Measurements from ENCODE around the gene BLVRA. TPM values are rescaled to one million over a fixed set of nuclear protein-coding genes. Genes with fewer than 3 reads are reported as not detected.

BLVRA gene
- total RNA-seq, 1 donor from 2014 or later, result 21.6 TPM

DNA sequence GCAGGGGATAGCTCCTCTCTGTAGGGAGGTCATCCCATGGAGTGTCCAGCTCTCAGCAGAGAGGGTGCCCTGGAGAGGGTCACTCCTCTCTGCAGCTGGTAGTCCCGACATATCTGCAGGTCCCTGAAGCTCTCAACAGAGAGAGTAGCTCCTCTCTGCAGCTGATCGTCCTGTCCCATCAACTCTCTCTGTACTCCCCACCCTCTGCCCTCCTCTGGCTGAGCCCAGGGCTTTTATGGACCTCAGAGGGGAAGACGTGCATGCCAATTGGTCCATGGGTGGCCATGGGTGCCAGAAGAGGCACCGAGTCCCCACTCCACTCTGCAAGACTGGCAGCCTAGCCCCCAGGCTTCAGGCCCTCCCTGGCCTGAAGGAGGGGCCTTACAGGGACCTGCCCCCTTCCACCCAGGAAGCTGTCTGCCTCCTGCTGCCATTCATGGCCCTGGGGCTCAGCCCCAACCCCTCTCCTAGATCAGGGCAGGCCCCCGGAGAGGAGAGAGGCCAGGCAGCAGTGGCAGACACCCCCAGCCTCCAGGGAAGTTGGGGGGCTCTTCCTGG is 9.0 kb upstream of the BLVRA start:
- DNase-seq (ENCODE audit: low read depth in 2 of 2), result no peak

DNA sequence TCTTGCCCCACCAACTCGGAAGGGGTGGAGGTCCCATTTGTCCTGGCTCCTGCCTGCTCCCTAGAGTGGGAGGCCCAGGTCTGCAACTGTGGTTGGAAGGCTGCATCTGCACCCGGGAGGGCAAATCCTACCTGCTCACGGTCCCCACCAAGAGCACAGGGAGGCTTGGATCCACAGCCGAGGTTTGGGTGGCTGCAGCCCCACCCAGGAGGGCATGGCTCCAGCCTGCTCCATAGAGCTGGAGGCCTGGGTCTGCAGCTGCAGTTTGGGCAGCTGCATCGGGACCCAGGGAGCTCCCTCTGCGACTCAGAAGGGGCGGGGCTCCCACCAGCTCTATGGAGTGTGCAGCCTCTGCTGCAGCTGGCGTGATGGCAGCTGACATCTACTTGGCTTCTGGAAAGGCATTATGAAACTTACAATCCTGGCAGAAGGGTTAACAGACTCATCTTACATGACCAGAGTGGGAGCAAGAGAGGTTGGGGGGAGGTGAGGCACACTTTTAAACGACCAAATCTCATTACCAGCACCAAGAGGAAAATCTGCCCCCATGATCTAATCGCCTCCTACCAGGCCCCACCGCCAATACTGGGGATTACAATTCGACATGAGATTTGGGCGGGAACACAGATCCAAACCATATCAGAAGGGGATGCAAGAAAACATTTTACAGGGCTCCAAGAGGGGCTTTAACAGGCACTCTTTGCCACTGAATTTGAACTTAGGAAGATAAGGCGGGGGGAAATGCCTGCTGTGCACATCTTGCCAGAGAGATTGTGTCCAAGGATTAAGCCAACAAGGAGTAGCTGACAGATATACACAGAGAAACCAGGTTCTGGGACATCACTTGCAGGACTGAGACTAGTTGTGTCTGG is 8.2 kb upstream of the BLVRA start:
- no peak for DNase-seq (ENCODE audit: low read depth in 2 of 2)

DNA sequence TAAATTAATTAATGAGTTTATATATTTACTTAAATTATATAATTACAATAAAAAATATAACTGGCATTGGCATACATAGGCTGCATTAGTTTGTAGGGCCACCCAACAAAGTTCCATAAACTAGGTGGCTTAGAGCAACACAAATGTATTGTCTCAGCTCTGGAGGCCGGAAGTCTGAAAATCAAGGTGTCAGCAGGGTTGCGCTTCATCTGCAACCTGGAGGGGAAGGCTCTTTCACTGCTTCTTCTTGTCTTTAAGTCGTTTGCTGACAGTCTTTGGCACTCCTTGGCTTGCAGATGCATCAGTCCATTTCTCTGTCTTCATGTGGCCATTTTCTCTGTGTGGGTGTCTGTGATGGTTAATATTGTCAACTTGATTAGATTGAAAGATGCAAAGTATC is 6.1 kb upstream of the BLVRA start:
- no peak for DNase-seq (ENCODE audit: low read depth in 2 of 2)

DNA sequence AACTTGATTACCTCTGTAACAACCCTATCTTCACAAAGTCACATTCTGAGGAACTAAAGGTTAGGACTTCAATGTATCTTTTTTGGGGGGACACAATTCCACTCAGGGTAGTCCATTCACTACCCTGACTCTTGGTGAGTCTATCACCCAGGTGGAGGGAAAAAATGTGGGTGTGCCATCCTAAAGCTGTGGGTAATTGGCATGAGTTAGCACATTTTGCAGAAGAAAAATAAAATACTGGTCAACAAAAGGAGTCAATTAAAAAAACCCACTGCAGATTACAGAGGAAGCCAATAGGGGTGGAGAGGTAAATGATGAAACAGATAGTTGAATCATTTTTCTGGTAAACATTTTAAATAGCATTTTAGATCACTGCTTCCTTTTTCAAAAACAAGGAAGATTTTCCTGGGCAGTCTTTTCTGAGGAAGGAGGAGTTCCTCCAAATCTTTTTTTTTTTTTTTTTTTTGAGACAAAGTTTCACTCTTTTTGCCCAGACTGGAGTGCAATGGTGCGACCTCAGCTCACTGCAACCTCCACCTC is 5.1 kb upstream of the BLVRA start:
- DNase-seq (ENCODE audit: low read depth in 2 of 2), result no peak

DNA sequence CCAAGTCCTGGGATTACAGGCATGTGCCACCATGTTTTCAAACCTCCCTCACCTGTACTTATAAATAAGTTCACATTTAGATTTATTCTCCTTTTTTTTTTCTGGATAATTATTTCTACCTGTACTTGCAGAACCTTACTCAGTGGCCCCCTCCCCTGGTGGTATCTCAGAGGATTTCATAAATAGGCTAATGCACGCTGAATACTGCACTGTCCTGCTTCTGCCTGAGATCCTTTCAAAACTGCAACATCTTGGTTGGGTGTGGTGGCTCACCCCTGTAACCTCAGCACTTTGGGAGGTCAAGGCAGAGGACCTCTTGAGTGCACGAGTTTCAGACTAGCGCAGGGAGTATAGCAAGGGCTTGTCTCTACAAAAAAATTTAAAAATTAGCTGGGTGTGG is 4.6 kb upstream of the BLVRA start:
- no peak for DNase-seq (ENCODE audit: low read depth in 2 of 2)

DNA sequence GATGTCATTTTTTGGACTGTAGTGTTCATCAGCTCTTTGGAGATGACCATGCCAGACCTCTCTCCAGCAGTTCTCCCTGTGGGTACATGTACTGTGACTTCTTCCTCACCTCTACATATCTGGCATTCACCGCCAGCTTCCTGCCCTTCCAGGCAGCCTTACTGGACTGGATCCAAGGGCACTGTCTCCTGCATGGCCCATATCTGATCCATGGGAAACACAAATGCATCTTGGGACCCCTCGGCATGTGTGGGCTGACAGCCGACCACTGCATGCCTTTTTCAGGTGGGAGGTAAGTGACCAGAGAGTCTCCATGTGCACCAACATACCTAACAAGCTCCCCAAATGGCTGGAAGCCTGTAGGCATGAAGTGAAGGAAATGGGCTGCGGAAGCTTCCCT is 3.9 kb upstream of the BLVRA start:
- no peak for DNase-seq (ENCODE audit: low read depth in 2 of 2)

DNA sequence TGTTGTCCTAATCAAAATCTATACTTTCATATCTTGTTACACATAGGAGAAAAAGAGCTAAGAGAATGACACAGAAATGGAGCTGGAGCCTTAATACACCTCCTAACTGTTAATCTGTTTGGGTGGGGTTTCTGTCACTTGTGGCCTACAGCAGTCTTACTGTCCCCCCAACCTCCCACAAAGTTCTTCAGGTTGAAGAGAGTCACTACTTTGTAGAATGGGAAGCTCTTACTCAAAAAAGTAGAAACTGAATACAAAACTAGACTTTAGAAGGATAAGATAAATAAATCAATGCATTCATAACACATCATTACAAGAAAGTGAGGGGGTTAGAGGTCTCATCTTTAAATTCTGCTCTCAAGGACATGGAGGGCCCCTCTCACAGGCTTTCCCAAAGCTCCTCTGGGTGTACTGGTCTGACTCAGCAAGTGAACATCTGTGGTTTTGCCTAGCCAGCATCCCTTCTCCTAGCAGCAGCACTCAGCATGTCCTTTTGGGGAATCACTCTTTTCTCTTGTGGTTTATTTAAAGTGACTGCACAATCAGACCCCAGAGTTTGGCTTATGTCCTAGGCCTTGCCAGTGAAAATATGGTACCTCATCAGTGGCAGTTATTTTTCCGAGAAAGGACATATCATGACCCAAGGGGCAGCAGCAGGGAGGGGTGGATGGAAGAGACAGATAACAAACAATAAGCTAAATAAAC is 2.0 kb upstream of the BLVRA start:
- no peak for DNase-seq (ENCODE audit: low read depth in 2 of 2)

DNA sequence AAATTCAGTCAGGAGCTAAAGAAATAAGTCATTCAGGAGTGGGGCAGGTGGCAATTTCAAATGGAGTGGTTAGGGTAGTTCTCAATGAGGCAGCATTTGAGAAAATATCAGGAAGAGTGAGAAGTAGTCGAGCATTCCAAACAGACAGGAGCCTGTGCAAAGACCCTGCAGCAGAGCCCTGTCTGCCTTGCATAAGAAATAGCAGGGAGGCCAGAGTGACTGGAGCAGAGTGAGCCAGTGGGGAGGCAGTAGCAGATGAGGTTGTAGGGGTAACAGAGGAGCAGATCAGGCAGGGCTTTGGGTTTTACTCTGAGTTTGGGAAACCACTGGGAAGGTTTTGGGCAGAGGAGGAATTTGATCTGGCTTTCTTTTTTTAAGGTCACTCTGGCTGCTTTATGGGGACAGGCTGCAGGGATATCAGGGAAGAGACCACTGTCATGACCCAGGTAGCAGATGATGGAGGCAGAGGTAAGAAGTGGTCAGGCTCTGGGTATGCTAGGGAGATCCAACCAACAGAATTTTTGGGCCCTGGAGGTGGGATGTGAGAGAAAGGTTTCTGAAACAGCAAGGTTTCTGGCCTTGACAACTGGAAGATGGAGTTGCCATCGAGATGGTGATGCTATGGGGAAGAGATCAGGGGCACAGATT is 1.3 kb upstream of the BLVRA start:
- DNase-seq (ENCODE audit: low read depth in 2 of 2), result no peak

DNA sequence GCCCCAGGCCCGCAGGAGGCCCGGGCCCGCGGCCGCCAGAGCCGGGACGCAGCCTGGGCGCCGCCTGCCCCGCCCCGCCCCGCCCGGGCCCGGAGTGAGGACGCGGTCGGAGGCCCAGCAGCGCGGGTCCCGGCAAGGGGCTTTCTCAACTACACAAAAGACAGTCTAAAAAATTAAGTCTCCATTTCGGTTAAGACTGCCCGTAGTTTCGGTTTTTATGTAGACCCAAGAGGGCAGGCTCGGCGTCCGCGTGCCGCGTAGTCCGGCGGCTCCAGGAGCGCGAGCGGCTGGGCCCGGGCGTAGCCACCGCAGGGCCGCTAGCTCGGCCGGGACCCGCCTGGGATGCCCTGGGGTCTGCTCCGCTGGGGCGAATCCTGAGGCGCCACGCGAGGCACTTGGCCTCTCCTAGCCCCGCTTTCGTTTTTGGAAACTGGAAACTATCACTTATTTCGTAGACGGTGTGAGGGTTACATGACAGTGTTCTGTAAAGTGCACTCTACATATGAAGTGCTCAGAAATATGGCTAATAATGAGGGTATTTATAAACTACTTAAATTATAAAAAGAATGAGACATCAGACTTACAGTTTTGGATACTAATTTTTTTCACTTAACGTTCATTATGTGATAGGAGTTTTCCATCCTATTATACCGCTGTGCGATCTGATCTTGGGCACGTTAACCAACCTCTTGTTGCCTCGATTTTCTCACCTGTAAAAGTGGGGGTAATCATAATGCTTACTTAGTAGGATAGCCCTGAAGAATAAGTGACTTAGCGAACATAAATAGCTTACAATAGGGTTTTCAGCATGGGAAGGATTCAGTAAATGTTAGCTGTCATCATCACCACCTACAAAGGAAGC is 573 bp downstream of the BLVRA start:
- peak; percentile 47 to 54 for DNase-seq (ENCODE audit: low read depth in 2 of 2)

DNA sequence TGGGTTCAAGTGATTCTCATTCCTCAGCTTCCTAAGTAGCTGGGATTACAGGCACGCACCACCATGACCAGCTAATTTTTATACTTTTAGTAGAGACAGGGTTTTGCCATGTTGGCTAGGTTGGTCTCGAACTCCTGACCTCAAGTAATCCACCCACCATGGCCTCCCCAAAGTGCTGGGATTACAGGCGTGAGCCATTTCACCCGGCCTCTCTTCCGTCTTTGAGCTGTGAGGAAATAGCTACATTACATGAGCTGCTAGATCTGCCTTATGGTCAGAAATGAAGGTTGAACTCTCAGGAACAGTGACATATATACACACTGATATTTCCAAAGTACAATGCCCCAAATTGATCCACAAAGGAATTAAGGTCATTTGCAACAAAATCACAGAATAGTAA is 2.4 kb downstream of the BLVRA start:
- DNase-seq (ENCODE audit: low read depth in 2 of 2), result no peak

DNA sequence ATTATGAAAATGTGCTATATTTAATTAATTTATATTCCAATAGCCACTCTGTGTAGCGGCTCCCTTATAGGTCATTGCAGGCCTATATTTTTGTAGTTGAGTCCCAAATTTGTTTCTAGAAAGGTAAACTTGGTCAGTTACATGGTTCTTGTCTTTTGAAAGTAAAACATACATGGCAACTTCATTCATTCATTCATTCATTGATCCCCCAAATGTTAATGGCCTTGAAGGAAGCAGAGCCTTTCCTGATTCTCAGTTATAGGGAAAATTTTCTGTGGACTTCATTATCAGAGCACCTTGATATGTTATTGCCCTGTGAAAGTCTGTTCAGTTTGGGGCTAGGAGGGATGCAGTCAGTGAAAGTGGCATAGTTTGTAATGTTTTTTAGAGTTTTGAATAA is 2.9 kb downstream of the BLVRA start:
- DNase-seq (ENCODE audit: low read depth in 2 of 2), result no peak

DNA sequence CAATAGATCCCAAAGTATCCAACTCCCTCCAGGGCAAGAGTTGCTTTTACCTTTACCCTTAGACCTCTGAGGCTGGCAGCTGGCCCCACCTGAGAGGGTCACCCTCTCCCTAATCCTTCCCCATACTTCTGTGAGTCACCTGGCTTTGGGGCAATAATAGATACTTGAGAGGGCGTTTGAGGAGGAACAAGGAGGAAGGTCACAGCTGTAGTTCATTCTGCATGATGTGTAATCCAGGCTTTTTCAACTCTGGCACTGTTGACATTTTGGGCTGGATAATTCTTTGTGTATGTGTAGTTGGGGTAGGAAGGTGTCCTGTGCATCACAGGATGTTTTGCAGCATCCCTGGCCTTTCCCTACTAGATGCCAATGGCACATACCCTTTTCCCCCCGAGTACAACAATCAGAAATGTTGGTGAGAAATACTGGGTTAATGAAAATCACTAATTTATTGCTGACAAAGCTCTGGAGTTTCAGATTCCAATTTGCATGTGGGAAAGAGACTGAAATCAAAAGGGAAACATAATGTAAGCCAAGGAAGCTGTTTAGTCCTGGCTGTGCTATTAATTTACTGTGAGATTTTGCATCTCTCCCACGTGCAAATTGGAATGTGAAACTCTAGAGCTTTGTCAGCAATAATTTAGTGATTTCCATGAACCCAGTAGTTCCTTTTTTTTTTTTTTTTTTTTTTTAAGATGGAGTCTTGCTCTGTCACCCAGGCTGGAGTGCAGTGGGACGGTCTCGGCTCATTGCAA is 3.6 kb downstream of the BLVRA start:
- DNase-seq (ENCODE audit: low read depth in 2 of 2), result no peak

DNA sequence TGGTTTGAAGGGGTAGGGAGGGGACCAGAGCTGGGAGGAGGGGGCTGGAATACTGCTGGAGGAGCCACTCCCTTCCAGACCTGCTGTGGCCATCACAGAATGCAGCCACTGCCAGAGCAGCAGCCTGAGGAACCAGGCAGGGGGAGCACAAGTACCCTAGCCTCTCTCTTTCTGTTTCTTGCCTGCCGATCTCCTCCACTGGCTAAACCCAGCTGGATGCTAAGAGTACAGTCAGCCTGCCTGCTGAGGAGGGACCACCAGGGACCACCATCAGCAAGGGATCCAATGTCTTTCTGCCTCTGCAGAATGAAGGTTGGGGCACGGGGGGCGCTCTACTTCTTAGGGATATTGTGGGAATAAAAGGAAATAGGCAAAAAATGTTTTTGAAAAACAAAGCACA is 4.7 kb downstream of the BLVRA start:
- no peak for DNase-seq (ENCODE audit: low read depth in 2 of 2)

DNA sequence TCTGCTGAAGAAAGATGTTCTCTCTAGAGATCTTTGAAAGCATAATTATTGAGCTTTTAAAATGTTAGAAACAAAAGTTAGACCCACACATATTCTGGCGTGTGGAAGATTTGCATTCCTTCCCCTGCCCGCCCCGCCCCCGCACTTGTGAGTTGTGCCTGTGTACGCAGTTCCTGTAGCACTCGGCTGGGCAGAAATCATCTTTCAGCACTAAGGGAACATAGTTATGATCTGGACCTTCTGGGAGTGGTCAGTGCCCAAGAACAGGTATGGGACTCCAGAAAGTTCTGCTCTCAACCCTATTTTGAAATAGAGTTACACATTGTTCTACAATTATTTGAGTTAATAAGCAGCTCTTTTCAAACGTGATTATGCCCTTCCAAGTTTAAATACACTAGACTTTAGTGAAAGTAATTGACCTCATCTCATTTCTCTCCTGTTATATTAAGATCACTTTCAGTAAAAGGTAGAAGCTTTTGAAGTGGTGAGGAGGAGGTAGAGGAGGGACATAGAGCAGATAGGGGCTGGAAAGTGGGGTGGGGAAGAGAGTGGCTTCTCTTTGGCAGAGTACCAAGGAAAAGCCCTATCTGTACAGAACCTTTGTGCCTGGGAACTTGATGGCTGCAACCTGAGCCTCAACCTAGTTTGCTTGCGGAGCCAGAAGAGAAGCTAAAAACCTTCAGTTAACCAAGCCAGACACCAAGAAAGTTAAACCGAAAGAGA is 5.7 kb downstream of the BLVRA start:
- no peak for DNase-seq (ENCODE audit: low read depth in 2 of 2)

DNA sequence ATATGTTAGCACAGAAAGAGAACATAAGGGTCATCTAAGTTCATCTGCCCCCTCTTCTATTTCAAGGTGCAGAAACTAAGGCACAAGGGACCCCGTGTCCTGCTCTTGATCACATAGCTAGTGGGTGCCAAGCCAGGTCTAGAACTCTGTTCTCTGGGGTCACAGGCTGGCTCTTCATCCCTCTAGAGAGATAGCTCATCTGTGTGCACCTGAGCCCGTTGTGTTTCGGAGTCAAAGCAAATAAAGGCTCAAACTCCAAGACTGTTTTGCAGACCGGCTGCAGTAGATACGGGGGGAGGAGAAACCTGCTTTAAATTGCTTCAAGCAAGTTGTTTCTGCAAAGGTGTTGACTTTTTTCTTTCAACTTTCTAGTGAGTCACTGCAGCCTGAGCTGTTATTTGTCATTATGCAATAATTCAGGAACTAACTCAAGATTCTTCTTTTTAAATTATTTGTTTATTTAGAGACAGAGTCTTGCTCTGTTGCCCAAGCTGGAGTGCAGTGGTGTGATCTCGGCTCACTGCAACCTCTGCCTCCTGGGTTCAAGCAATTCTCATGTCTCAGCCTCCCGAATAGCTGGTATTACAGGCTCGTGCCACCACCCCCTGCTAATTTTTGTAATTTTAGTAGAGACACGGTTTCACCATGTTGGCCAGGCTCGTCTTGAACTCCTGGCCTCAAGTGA is 6.5 kb downstream of the BLVRA start:
- DNase-seq (ENCODE audit: low read depth in 2 of 2), result no peak

DNA sequence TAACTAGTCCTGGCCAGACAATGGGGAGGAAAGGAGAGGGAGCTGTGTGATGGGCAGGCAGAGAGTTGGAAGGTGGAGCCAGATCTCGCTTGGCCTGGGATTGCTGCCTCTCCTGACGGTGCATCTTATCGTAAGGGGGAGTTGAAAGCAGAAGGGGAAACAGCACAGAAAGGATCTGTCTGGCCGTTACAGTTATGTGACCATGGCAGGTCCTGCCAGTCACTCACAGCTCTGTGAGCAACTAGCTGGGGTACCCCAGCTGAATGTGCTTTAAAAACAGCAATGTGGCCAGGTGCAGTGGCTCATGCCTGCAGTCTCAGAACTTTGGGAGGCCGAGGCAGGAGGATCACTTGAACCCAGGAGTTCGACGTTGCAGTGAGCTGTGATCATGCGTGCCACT is 8.1 kb downstream of the BLVRA start:
- DNase-seq (ENCODE audit: low read depth in 2 of 2), result no peak

DNA sequence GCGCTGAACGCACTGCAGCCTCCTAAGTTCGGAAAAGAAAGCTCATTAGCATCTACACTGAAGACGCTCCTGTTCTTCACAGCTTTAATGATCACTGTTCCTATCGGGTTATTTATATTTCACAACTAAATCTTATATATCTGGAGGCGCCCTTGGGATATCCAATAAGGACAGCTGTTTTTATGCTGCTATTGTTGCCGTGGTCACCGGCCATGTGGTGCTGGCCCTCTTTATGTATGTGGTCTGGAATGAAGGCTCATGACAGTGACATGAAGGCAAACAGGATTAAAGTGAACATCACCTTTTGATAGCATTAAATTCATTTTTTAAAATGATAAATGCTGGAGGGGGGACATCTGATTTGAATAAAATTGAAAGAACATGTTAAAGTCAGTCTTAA is 8.8 kb downstream of the BLVRA start:
- no peak for DNase-seq (ENCODE audit: low read depth in 2 of 2)

DNA sequence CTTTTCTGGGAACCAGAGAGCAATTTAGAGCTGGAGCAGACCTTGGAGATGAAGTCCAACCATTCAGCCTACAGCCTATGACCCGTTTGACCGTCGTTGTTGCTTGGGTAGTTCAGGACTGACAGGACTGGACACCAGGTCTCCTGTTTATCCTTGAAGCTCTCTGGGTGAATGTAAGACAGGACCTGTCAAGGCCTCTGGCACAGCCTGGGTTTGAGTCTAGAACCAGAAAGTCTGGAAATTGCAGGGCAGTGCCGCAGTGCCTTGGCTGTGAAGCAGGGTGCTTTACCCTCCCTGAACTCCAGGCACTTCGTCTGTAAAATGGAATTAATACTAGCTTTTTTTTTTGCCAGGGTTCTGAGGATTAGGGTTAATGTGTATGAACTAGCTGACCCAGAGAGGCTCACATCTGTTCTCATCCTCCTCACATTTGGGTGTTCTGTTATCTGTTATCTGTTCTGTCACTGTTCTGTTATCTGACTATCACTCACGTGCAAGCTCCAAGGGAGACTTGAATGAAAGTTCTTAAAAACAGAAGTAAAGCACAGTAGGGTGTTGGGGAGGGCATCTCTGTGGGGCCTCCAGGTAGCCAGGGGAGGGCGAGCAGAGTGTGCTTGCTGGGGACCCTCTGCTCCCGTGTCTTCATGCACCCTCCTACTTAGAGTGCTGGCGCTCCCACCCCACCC is 9.9 kb downstream of the BLVRA start:
- DNase-seq (ENCODE audit: low read depth in 2 of 2), result no peak
